HCT116 (cell line): ENCODE data around the gene PROCA1.
A peak's percentile ranks its signal among the peaks of the same experiment; 100 is the strongest.

Source experiments
- CEBPB ChIP-seq: IDR thresholded peaks from 2 replicates; pipeline ENCODE4 v1.6.1; 2012; ENCODE audit warnings: low read depth
- CTCF ChIP-seq, 3 experiments: fragments of 200-600 bp in 1 of 3; sonication (generic) in 1 of 3; IDR thresholded peaks in 2 of 3; conservative IDR thresholded peaks in 1 of 3; 2 replicates each; pipeline ENCODE4 v1.5.1; 2012 to 2017; ENCODE audit warnings: low read depth in 2 of 3, low read length in 2 of 3, antibody characterized with exemption in 1 of 3, borderline replicate concordance in 1 of 3, control low read depth in 1 of 3, mild to moderate bottlenecking in 1 of 3, mixed read lengths in 1 of 3, mixed run types in 1 of 3, moderate library complexity in 1 of 3; ENCODE audit not compliant: insufficient read depth in 1 of 3
- EGR1 ChIP-seq: IDR thresholded peaks from 2 replicates; pipeline ENCODE4 v1.6.1; 2012; ENCODE audit warnings: low read depth
- EZH2 ChIP-seq: fragments of 200-600 bp; sonication (generic); IDR thresholded peaks from 2 replicates; pipeline ENCODE4 v1.6.1; 2017; ENCODE audit warnings: antibody characterized with exemption, mixed run types
- EZH2phosphoT487 ChIP-seq: fragments of 200-600 bp; IDR thresholded peaks from 2 replicates; pipeline ENCODE4 v1.6.1; 2018; ENCODE audit warnings: antibody characterized with exemption, borderline replicate concordance
- FOSL1 ChIP-seq: IDR thresholded peaks from 2 replicates; pipeline ENCODE4 v1.6.1; 2012; ENCODE audit warnings: low read depth
- JUND ChIP-seq: IDR thresholded peaks from 2 replicates; pipeline ENCODE4 v1.6.1; 2012
- POLR2A ChIP-seq: IDR thresholded peaks from 2 replicates; pipeline ENCODE4 v1.7.0; 2011; ENCODE audit warnings: borderline replicate concordance; ENCODE audit not compliant: insufficient read depth, insufficient read length; ENCODE audit errors: extremely low read depth
- POLR2AphosphoS5 ChIP-seq: IDR thresholded peaks from 2 replicates; pipeline ENCODE4 v1.6.1; 2011; ENCODE audit warnings: mild to moderate bottlenecking, low read depth, low read length, moderate library complexity
- REST ChIP-seq: IDR thresholded peaks from 2 replicates; pipeline ENCODE4 v1.6.1; 2012; ENCODE audit warnings: low read depth
- SP1 ChIP-seq: IDR thresholded peaks from 2 replicates; pipeline ENCODE4 v1.6.1; 2012; ENCODE audit warnings: low read depth
- SRF ChIP-seq: IDR thresholded peaks from 2 replicates; pipeline ENCODE4 v1.6.1; 2012; ENCODE audit warnings: low read depth
- YY1 ChIP-seq: IDR thresholded peaks from 2 replicates; pipeline ENCODE4 v1.6.1; 2011; ENCODE audit warnings: low read length, low read depth, moderate library complexity, mild to moderate bottlenecking; ENCODE audit not compliant: insufficient replicate concordance; ENCODE audit errors: extremely low read depth

- peak; percentile 18 for TF ChIP-seq POLR2A
- TF ChIP-seq CTCF (IDR thresholded peaks at IDR 0.05 in 2 of 3, conservative IDR thresholded peaks at IDR 0.05 in 1 of 3; ENCODE audit: borderline replicate concordance in 1 of 3, insufficient read depth in 1 of 3, low read depth in 2 of 3, low read length in 2 of 3): peak; percentile 99
- no peak for TF ChIP-seq CEBPB
- no peak for TF ChIP-seq EZH2phosphoT487
- no peak for TF ChIP-seq FOSL1
- no peak for TF ChIP-seq YY1
- no peak for TF ChIP-seq SP1
- no peak for TF ChIP-seq SRF
- peak; percentile 62 for TF ChIP-seq POLR2AphosphoS5
- TF ChIP-seq JUND: no peak
- TF ChIP-seq EGR1: peak; percentile 83
- TF ChIP-seq EZH2: no peak
- no peak for TF ChIP-seq REST
These were observed 15.2 kb upstream of the PROCA1 start for GRCh38 chr17:28726627-28727491.
